CD4-positive, alpha-beta T cell treated with Interleukin-1 beta for 1 hour (primary cell): ENCODE data around the gene GAB1.
A peak's percentile ranks its signal among the peaks of the same experiment; 100 is the strongest.
"Not testable (repeated sequence)": the region's sequence is repeated elsewhere in the genome, so short reads cannot be mapped to it uniquely, and the experiment has no call there.

ENCODE experiments used
- DNase-seq, 2 donors: peaks; one replicate each; pipeline ENCODE4 v3.0.0-alpha.2; 2020 to 2022

The GAB1 gene

DNA sequence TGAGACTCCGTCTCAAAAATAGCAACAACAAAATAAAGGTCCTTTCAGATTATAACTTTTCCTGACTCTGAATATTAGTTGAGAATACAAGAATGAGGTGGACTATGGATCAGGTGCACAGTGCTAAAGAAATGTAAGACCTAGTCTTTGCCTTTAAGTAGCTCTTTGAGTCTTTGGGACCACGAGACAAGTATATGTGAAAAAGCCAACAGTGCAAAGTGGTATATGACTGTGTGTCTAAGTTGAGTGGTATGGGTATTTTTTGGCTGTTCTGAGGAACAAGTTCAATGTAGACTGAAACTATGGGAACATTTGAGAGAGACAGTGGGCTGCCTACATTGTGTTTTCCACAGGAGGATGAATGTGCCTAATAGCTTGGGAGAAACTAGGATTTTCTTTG, 2.8 kb downstream of the GAB1 start:
- no peak for DNase-seq

- no peak for DNase-seq
Measured at GRCh38 chr4:143341186-143341755, 4.6 kb downstream of the GAB1 start.

DNA sequence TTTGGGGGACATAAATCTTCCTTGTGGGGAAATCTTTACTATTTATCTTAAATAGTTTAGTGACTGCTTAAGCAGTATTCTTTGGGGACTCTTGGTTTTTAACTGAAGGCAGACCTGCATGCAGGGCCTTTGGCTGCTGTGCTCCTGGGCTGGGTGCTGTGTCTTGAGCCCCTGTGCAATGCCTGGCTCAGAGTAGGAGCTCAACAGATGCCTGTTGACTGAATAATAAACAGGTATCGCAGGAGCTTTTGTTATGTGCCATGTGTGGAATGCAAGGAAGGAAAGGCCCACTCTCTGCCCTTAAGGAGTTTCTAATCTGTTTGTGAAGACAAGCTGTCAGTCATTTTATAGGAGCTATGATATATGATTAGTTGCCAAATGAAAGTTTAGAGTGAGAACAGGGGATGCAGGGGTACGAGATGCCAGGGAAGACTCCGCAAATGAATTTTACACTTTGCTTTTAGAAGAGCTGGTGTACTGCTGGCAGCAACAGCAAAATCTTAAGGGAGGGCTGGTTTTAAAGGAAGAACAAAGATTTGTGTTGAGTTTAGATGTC, 6.7 kb downstream of the GAB1 start:
- no peak for DNase-seq

GRCh38 chr4:143344041-143344440, 7.4 kb downstream of the GAB1 start:
- DNase-seq, result no peak

- DNase-seq, result no peak
Measured at GRCh38 chr4:143344774-143345173, 8.1 kb downstream of the GAB1 start.

GRCh38 chr4:143345356-143345755, 8.7 kb downstream of the GAB1 start:
- no peak for DNase-seq

DNA sequence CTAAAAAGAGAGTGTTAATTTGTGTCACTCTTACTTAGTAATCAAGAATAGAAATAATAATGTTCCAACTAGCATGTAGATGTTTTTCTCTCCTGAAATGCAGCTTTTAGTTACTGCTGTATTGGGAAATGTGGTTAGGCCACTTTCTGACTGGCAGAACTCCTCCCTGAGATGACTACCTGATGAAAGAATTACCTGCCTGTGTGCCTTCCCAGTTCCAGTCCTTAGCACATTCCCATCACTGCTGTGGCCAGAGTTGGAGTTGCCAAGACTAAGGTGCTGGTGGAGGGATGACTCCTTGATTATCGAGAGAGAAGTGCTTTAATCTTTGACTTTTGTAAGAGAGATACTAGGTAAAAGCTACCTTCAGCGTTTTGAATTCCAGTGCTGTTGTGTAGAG, 9.5 kb downstream of the GAB1 start:
- no peak for DNase-seq

GRCh38 chr4:143347484-143348111, 10.9 kb downstream of the GAB1 start:
- DNase-seq, result no peak

GRCh38 chr4:143348233-143349077, 11.8 kb downstream of the GAB1 start:
- DNase-seq, result no peak

DNA sequence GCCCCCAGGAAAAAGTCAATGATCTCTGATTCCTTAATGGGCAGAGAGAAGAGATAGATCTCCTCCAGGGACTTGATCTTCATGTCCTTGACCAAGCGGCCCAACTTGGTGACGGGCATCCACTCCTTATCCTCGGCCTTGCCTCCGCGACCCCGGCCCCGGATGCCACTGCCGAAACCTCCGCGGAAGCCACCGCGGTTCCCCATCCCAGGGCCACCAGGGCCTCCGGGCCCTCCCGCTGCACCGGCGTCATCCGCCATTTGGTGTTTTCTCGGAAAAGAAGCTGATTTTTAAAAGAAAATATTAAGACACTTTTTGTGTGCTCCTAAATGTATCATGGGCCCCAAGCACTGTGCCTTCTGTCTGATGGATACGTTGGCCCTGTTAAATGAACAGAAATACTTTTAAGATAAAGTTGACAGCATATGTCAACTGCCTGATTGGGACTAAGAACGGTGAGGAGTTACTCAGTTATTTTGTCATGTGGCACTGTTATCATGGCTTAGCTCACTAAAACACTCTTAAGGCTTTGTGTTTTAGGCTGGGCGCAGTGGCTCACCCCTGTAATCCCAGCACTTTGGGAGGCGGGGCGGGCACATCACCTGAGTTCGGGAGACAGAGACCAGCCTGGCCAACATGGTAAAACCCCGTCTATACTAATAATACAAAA, 13.3 kb downstream of the GAB1 start:
- not testable (repeated sequence) for DNase-seq

DNA sequence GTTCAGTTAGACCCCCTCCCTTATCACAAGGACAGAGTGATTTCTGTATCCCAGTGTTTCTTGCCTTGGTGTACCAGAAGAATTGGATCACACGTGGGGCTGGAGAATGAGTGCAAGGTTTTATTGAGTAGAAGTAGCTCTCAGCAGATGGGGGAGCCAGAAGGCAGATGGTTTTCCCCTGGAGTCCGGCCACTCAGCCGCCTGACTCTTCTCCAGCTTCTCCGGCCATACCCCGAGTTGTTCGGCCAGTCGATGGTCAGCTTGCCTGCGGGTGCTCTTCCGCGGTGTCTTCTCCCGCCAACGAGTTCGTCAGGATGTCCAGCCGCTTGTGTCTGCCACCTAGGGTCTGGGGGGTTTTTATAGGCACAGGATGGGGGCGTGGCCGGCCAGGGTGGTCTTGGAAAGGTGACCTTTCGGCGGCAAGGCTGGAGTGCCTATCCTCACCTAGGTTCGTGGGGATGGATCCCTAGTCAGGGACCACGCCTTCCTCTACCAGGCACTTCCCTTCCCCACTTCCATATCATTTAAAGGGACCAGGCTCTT, 14.5 kb downstream of the GAB1 start:
- no peak for DNase-seq

DNA sequence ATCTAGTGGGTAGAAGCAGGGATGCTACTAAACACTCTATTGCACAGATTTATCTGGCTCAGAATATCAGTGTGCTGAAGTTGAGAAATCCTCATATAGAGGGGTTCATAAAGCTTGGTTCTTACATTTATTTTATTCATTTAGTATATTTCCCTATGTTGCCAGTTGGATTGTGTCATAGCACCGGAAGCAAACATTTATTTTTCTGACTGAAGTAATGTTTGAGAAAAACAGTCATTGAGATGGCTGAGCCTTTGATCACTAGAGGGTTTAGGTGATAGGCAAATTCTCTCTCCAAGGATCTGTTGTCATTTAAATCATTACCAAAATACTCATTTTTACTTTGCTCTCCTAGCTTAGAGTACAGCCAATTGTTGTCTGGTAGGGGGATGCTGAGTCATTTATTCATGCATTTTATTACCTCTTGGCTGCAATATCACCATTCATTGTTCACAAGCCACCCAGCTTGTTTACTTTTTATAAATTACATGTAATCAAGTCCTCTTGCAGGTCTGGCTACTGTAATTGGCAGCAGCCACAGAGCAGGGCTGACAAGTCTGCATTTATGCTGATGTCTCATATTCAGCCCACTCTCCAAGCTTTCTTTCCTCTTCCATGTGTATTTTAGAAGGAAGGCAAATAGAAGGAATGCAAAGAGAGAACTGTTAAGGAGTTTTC, 15.2 kb downstream of the GAB1 start:
- no peak for DNase-seq

- no peak for DNase-seq
Measured at GRCh38 chr4:143352720-143353119, 16.0 kb downstream of the GAB1 start.

DNA sequence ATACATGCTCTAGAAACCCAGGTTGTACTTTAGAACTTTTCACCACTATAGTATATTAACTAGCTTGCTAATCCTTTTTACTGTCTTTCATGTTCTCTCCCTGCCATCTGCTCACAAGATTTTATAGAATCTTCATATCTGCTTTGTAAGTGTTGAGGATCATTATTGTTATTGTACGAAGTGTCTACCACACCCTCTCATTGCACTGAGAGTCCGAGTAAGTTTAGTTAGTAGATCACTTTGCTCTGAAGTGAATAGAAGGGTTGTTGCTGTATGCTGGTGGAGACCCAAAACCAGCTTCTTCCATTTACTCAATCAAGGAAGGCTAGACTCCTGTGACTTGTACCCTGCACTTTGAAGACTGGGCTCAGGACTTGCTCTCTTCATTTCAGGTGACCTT, 17.1 kb downstream of the GAB1 start:
- DNase-seq, result no peak

DNA sequence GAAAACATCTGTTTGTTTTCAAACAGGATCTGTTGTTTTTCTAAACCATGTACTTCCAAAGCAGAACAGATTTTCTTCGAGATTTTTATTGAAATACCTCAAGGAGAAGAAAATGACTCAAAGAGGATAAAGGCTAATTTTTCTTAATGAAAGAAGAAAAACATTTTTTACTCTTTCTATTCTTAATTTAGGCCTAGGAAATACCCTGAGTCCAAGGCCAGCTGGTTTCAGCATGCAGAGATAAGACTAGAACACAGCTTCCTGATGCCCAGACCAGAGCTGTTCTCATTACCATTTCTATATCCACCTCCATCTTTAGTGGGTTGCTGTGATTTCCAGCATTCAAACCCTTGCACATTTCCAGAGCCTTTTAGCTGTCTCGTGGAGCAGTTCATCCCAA, 18.3 kb downstream of the GAB1 start:
- DNase-seq, result no peak

DNA sequence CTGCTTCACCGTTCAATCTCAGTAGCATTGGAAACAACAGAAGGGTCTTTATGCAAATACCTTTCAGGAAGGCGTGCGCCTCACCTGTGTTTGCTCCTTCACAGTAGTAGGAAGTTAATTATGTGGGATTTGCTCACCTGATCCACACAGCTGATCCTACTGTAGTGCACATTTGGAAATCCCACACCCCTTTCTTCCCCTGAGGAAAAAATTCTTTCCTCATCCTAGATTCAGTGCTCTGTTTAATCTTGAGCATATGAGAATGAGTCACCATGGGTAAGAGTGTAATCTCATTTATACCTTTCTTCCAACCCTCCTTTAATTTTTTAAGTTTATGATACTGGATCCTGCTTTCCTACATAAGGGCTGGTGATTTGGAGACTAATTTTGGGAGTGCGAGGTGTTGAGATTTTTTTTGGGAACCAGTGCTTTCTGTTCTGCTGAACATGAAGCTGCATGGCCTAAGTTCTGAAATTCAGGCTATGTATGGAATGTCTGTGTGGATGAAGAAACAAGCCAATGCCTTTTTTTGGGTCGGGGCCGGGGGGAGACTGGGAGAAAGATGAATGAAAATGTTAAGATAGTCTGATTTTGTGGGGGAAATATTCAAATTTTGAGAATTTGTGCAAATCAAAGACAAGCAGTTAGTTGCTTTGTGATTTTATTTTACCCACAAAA, 19.0 kb downstream of the GAB1 start:
- DNase-seq, result no peak

GRCh38 chr4:143356493-143356892, 19.8 kb downstream of the GAB1 start:
- DNase-seq, result no peak

DNA sequence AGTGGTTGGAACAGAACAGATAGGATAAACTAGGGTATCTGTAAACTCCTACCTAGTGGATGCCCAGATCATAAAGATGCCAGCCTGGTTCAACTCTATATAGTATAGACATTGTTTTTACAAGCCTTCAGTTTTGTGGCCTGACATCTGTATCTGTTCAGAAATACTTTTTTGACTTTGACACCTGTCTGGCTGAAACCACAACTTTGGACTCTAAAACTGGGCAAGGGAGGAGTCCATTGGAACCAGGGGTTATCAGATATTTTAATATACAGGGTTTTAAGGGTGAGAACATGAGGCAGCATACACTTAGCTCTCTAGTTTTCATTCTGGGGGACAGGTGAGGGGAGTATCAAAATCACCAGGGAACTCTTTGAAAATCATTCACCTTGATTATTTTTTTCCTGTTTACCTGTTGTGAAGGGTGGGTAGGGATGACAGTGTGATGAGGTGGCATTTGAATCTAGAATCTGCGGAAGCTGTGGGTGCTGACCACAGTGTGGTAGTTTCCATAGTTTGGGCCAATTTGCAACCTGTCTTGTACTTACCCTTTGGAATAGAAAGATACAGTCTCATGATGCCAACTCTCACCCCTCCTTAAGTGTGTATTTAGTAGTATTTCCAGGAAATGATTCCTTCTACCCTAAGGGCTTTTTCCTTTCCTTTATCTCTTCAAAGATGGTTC, 20.6 kb downstream of the GAB1 start:
- peak in 1 of 2 donors; percentile 17 for DNase-seq

DNA sequence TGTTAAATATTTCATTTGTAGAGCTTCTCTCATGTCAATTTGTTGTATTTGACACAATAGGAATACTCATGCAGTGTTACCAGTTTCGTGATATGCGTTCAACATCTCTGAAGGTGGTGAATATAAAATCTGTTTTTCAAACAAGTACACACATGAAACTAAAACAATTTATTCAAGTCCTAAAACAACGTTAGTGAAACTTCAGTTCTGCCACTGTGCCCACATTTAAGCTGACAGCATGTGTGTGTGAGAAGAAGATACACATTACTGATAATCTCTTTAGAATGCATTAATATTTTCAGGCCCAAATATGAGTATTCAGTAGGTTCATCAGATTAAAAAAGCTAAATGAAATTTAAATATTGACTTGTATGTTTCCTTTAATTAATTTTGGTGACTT, 21.7 kb downstream of the GAB1 start:
- no peak for DNase-seq

DNA sequence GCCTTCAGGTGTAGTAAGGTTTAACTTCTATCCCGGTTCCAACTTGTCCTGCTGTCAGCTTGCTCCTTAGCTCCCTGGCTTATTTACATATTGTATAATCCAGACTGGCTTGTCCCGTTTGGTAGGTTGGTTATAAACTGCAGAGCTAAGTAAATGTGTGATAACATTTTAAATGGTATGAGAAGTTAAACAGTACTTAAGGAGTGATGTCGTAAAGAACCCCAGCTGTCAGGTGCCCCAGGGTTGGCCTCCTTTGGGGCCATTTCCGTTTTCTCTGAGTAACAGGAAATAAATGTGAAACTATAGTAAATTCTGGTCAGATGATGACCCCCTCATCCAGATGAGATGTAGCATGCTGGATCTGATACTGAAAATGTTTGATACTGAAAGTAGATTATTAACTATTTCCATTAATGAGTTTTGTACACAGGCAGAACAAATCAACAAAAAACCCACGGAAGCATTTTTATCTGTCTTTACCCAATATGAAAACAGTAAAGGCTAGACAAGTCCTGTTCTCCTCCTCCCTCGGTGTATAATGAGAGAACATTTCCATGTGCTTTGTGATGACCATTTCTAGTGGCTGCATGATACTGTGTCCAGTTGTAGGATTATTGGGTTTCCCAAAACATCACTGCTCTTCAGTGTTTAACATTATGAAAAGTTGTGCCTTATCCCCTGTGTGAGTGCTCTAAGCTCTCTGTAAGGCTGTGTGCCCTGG, 22.4 kb downstream of the GAB1 start:
- peak; percentile 25 to 45 for DNase-seq
